GM21576 (cell line): ENCODE data around the gene SLC39A12.

Experiments
- ATAC-seq: cut with Tn5 transposase; IDR thresholded peaks from one replicate; pipeline ENCODE4 v1.9.1; 2021; ENCODE audit warnings: mild to moderate bottlenecking, moderate library complexity; ENCODE audit not compliant: unreplicated experiment

The SLC39A12 gene

DNA sequence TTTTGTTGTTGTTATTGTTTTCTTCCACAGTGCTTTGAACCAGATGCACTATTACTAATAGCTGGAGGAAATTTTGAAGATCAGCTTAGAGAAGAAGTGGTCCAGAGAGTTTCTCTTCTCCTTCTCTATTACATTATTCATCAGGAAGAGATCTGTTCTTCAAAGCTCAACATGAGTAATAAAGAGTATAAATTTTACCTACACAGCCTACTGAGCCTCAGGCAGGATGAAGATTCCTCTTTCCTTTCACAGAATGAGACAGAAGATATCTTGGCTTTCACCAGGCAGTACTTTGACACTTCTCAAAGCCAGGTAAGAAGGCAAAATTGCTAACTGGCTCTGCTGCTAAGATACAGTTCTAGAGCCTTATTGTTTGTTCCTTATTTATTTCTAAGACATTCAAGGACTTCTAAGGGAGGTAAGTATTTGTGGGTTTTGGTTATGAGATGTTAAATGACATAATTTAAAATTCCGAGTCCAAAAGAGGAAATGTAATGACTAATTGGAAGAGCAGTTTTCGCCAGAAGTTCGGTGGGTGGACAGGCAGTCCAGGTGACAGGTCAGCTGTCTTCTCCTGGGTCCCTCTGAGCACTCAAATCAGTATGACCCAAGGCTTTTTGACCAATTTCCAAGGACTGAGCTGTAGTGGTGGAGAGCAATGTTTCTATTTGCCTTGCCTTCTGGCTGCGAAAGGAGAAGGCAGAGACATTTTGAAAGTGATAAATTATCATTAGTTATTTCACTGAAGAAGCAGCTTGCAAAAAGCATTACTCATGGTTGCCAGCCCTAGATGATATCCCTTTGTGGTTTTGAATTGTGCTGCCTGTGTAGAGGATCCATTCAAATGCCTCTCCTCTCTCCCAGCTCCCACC, 10.1 kb downstream of the SLC39A12 start:
- ATAC-seq: no peak

GRCh38 chr10:17963431-17963830, 11.7 kb downstream of the SLC39A12 start:
- no peak for ATAC-seq

DNA sequence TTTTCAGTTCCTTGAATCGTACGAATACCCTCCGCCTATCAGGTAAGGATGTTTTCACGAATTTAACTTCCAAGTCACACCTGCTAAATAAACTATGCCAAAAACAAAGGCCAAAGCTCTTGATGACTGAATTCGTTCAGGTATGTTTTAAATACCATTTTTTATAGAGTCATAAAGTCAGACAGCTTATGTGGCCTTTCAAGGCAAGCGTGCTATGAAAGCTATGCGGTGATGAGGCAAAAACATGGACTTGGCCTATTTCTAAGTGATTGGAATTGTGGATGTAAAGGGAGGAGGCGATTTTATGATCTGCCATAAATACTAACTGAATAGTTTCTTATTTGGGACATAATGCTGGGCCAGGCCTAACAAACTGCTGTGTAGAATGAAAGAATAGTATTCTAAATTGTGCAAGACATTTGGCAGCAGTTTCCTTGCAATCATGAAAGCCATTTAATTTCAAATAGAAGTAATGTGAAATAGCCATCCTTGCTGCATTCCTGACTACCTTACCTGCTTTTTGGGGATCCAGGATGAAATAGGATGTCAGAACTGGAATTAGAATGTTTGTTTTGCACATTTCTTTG, 14.0 kb downstream of the SLC39A12 start:
- ATAC-seq: no peak

GRCh38 chr10:17974505-17974904, 22.8 kb downstream of the SLC39A12 start:
- ATAC-seq: no peak

GRCh38 chr10:17980846-17981565, 29.3 kb downstream of the SLC39A12 start:
- ATAC-seq: no peak

DNA sequence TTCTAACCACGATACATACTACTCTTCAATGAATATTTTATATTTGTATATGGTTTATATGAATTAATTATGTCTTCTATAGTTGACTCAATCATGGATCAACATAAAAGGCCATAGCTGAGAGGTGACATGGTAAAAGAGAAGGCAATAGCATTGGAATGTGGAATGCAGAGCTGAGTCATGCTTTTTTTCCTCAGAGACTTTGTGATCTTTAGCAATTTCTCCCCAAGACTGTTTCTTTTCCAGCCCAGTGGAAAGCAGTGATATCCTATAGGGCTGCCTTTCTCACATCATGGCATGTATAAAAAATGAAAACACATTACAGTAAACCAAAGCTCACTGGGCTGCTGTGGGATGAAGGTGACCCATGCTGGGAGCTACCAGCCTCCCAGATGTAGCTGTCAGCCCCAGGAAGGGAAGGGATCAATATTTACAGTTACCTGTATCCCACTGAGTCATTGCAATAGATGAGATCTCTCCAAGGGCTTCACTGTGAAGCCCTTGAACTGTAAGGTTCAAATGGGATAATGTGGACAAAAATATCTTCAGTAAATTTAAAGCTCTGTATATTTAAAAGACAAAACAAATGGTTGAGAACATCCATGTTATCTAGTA, 30.2 kb downstream of the SLC39A12 start:
- no peak for ATAC-seq

DNA sequence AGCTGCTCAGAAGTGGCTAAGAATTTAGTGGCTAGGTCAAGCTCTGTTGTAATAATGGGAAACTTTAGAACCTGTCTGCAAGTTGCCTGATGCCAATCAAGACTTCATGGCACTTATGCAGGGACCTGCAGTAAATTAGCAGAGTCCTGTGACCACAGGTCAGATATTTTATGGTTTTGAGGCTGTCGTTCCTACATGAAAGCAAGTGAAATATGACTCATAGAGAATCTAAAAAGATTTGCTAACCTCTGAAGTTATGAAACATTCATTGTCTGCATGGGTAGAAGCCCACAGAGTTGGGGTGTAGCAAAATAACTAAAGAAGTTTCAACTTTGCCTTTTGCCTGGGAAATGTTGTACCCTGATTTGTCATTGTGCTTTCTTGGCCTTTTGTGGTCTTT, 32.3 kb downstream of the SLC39A12 start:
- peak; percentile 92 for ATAC-seq

DNA sequence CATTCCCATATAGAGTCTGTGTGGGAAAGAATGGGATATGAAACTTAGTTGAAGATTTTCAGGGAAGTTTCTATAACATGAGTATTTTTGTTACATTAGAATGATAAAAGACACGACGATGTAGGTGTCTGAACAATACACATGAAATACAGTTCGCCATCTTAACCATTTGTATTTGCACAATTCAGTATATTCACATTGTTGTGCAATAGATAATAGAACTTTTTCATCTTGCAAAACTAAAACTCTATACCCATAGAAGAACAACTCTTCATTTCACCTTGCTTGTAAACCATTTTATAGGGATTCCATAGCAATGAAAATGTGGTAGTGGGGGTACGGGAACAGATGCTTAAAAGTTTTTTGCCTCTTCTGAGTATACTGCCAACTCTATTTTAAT, 32.8 kb downstream of the SLC39A12 start:
- no peak for ATAC-seq

DNA sequence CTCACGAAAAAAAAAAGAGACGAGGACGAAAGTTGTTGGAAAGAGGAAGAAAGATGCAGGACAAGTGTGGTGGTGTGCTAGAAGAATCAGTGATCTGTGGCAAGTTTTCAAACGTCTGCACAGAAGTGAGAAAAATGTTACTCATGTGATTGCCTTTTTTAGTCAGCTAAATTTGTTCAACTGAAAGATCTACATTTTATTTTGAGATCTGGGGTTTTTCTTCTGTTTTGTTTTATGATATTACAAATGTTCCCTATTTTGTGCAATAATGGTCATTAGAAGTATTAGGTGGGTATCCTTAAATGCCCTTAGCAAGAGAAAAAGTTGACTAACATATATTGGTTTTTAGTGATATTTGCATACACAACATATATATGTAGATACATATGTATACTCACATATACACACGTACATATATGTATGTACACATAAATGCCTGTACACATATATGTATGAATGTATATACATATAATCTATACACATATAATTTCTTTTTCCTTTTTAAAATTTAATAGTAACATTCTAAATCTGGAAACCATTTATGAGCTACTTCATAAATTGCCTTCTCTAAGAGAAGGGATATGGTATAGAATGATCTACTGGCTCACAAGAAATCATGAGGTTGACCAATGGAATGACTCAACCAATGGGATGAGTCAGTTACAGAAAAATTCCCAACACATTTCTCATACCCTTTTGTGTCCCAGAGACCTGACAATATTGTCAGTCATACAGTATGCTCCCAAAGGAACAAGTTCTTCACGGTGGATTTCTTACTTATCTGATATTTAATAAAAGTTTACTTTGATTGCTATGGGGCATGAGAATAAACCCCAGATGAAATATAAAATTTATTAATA, 38.4 kb downstream of the SLC39A12 start:
- ATAC-seq: peak; percentile 96

DNA sequence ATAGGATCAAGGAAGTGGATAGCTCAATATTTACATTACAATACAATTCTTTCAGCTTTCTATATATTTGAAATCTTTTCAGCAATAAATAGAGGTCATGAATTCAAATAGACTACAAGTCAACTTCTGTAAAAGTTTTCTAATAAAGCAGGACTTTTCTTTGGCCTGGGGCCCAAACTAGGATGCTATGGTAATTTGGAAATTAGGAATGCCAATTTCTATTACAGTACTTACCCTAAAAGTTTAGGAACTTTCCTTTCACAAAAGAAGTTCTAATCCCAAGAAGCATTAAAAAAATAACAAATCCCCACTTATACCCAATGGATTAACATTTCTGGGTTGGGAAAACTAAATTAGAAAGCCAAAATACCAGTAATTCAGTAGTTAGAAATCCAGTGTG, 40.5 kb downstream of the SLC39A12 start:
- no peak for ATAC-seq

GRCh38 chr10:17993361-17993760, 41.6 kb downstream of the SLC39A12 start:
- ATAC-seq: no peak

DNA sequence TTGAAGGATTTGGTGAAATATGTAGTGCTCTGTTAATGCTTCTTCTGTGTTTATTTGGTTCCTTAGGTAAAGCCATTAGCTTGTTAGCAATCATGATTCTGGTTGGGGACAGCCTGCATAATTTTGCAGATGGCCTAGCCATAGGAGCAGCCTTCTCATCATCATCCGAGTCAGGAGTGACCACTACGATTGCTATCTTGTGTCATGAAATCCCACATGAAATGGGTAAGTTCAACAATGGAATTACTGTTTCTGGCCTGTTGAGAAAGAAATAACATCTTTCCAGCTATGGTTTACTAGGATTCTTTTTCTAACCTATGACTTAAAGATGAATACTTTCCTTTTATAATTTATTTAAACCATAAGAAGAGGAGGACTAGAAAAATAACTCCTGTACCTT, 48.9 kb downstream of the SLC39A12 start:
- no peak for ATAC-seq

- ATAC-seq: no peak
Observed at GRCh38 chr10:18005445-18005780, 53.7 kb downstream of the SLC39A12 start.

DNA sequence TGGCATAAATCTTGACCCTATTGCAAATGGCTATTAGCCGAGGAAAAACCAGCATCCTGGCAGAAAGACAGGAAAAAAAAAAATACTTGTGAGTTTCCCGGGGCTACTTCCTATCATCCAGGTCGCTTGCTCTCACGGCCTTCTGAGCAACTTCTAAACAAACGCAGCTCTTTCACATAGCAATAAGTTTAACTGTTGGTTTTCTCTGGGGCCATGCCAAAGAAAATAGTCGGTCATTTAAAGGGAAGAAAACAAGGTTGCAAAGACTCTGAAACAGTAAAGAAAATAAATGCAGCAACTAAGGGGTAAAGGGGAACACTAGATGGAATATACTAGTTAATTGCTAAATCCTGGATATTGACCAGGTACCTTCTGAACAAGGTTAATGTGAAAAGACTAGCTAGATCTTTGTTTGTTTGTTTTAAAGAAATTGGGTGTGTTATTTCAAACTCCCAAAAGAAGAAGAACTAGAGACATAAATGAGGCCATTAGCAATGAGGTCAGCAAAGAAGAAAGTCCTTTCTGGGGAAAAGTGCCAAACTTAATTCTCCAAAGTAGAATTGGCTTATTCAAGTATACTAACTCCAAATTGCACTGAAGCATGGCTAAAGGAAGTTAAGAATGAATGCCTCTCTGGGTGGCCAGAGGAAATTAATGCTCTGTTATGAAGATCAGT, 54.2 kb downstream of the SLC39A12 start:
- no peak for ATAC-seq

- no peak for ATAC-seq
Observed at GRCh38 chr10:18008986-18009385, 57.3 kb downstream of the SLC39A12 start.

DNA sequence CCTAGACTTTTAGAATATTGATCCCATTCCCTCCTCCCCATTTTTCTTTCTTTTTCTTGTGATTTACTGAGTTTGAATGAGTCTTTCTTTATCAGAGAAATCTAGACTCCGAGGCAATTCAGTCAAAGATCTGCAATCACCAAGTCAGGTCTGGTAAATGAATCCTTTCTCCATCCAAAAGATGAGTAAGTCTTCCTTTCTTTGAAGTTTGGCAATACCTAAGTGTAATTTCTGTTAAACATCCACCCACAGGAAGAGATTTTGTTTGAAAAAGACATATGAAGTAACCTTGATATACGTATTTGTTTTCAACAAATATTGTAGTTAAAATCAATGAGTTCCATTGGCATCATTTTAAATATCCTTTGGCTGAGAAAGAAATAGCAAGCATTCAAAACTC, 58.3 kb downstream of the SLC39A12 start:
- ATAC-seq: no peak

DNA sequence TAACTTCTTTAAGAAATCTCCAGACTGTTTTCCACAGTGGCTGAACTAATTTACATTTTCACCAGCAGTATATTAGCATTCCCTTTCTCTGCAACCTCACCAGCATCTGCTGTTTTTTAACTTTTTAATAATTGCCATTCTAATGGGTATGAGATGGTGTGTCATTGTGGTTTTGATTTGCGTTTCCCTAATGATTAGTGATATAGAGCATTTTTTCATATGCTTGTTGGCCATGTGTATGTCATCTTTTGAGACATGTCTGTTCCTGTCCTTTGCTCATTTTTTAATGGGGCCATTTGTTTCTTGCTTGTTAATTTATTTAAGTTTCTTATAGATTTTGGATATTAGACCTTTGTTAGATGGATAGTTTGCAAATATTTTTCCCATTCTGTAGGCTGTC, 68.8 kb downstream of the SLC39A12 start:
- no peak for ATAC-seq

- ATAC-seq: no peak
Observed at GRCh38 chr10:18021725-18022480, 70.2 kb downstream of the SLC39A12 start.
